G401.6 (cell line): Measurements from ENCODE around the gene ADIRF.
"Not testable (repeated sequence)": the region's sequence is repeated elsewhere in the genome, so short reads cannot be mapped to it uniquely, and the experiment has no call there.

Experiments used
- FAIRE-seq: peaks from 2 replicates; lab custom pipeline; 2012; peaks lifted over from hg19 to GRCh38; lab: Jason Lieb, UNC

The ADIRF gene

DNA sequence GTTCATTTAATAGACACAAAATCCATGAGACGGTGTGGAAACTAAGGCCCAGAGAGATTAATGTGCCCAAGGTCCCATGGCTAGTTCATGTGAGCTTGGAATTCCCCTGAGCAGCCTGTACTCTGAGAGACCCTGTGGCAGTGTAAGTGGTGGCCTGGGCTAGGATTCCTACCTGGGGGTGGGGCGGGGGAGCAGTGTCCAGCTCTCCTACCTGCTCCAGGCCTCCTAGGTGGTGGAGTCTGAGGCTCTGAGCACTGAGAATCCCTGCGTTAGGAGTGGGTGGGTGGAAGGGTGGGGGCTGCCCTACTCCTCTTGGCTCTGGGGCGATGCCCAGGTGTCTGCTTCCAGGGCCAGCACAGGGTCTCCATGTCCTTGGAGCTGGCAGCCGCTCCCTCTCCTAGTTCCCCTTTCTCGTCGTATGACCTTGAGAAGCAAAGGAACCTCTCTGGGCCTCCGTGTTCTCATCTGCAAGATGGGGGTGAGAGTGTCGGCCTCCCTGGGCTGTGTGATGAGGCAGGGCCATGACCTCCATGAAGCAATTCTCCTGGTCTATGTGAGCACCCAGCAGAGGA lies 7.3 kb upstream of the ADIRF start:
- no peak for FAIRE-seq

DNA sequence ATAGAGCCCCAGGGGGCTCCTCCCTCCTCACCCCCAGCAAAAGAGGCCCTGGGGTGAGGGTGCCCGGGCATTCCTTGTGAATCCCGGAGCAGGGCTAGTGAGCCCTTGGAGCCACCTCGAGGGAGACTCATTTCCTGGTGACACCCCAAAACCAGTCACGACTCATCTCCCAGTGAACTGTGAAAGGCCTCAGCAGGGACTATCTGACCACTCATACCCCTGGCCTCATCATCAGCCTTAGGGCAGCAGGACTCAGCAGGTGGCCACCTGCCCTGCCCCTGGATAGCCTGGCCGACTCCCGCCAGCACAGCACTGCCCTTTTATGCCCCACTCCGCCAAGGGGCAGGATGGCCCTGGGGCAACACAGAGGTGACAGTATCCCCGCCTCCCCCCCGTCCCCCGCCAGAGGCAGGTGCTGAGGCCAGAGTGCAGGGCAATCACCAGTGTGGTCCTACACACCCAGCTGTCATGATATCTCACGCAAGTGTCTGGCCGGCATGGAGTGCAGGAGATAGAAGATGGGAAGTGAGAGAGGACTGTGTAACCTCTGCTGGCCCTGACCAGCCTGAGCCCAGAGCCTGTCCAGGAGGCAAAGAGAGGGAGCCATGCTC lies 6.7 kb upstream of the ADIRF start:
- FAIRE-seq, result no peak

DNA sequence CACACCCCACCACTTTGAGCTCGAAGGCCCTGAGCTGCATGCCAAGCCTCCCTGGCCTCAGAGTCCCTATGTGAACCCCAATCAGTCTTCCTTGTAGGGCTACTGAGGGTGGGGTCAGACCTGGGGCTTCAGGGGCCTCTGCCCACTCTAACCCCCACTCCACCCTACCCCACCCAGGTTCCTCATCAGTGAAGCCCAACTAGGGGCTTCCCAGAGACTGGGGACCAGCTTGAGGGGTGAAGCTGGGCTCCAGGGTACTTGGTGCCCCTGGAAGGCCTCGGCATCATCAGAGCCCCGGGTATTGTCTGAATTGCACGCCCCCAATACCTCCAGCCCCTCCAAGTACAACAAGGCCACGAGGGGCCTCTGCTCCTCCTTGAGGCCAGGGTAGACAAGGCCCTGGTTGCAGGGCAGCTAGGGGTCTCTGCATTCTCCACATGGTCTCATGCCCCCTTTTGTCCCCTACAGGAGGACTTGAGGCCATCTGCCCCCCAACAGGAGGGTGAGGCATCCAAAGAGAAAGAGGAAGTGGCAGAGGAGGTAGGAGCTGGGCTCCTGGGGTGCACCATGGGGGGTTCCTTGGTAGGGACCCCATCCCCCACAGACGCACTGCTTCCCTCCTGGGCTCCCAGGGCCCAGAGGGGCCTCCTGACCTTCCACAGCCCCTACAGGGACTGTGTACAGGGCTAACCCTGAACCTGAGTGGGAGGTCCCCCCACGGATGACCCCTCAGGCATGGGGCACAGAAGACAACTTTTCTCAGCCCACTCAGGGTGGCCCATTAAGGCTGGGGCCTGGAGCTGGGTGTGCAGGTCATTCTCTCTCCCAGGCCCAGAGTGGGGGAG lies 5.9 kb upstream of the ADIRF start:
- no peak for FAIRE-seq

DNA sequence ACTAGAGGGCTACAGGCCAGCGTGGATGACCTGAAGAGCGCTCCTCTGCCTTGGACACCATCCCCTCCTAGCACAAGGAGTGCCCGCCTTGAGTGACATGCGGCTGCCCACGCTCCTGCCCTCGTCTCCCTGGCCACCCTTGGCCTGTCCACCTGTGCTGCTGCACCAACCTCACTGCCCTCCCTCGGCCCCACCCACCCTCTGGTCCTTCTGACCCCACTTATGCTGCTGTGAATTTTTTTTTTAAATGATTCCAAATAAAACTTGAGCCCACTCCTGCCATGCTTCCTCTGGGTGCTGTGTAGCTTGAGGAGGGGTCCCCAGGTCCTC lies 5.3 kb upstream of the ADIRF start:
- no peak for FAIRE-seq

DNA sequence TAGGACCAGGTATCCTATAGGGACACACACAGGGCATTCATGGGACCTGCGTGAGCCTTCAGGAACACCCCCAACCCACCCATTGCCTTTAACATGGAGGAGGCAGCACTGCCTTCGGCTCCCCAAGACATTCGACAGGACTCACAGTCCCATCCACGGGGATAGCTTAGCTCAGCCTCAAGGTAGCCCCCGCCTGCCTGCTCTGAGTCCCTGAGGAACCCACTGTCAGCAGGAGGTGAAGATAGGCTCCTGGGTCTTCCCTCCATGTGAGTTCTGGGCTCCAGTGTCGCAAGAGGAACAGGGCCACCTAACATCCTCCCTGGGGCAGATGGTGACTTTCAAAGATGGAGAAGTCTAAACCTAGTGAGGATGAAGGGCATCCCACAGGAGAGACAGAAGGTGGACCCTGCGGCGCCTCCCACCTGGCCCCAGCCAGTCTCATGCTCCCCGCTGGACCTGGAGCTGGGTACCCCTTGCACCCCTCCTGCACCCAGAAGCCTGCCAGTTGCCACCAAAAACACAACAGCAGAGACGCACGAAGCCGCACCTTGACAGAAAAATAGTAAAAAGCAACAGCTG lies 4.9 kb upstream of the ADIRF start:
- FAIRE-seq, result no peak

DNA sequence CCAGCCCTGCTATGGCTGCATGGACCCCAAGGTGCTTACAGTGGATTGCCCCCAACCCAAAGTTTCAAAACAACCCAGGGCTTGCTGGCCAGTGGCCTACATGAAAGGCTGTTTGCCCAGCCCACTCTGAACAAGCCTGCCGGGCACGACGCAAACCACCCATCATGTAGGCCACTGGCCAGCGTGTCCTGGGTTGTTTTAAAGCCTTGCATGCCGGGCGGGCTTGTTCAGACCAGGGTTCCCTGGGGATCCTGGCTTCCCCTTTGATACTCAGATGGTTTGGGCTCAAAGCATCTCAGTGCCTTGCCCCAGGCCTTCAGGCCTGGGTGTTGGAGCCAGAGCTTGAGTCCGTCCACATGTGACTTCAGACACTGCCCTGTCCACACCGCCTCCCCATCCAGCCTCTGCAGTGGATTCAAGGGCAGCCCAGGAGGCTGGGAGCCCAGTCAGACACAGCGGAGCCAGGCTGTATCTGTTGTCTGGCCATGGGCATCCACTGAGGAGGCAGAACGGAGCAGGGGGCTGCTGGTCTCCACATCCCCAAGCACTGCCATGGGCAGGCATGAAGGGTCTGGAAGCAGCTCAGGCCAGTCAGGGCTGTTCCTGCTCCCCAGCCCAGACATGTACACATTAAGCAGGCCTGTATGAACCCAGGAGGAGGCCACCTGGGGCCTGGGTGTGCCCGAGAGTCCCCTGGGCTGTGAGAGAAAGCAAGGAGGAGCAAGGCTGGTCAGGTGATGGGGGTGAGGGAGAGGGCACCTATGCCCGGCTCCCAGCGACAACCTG lies 4.0 kb upstream of the ADIRF start:
- FAIRE-seq, result no peak

DNA sequence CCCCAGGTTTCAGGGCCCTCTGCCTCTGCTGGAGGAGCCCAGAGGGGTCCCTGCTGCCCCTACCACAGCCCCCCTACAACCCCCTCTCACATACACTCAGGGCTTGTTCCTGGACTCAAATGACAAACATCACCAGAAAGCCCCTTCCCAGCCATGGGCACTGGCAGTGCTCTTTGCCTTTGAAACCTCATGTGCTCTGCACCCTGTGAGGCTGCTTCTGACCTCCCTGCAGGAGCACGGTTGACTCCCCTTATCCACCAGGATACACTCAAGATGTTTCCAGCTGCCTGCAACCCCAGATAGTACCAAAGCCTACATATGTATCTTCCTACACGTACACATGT lies 3.5 kb upstream of the ADIRF start:
- FAIRE-seq, result no peak

DNA sequence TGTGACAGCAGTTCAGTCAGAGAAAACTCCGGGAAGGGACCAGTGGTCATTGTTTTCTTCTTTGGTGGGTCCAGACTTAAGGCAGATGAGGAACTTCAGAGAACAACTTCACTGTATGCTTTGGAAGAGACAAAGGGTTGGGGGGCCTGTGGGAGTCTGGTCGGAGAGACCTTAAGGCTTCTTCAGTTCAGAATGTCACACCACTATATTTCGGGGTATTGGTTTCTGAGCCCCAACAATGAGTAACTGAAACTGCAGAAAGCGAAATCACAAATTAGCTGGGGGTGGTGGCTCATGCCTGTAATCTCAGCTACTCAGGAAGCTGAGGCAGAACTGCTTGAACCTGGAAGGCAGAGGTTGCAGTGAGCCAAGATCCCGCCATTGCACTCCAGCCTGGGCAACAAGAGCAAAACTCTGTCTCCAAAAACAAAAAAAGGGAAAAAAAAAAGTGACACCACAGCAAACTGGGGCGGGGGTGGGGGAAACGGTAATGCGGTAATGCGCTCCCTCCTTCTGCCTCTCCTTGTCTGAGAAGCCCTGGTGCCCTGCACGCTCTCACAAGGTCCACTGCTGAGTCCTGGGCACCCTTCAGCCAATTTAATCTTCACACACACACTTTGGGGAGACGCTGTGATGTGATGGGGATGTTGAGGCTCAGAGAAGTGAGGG lies 2.2 kb upstream of the ADIRF start:
- FAIRE-seq, result no peak

DNA sequence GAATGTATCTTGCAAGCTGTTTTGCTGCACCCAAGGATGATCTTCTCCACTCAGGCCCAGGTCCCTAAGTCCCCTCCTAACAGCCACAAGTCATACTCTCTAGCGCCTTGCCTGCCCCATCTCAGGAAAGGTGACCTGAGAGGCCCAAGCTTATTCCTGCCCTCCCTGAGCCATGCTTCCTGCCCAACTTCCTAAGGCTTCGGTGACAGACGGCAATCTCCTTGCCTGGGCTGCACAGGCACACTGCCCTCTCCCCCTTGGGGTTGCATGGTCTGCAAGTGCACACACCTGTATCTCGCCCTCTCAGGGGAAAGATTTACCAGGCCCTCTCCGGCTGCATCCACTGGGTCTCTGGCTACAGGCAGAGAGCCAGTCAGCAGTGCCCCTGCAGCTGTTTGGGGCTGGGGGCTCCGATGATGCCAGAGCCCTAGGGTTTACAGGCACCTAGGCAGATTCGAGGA lies 771 bp upstream of the ADIRF start:
- no peak for FAIRE-seq

DNA sequence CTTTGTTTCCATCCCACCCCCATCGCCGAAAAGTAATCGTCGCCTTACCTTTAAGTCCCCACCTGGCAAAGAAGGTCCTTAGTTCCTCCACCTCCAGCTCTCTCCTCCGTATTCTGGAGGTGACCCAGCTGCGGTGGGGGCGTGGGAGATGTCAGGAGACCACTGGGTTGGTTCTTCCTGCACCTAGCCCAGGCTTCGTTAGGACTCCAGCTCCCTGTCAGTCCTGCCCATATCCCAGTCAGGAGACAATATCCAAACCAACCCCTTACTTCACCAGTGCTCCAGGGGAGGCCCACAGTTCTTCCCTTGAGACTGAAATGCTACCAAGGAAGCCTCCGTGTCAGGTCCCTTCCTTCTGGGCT lies 693 bp downstream of the ADIRF start:
- FAIRE-seq, result no peak

DNA sequence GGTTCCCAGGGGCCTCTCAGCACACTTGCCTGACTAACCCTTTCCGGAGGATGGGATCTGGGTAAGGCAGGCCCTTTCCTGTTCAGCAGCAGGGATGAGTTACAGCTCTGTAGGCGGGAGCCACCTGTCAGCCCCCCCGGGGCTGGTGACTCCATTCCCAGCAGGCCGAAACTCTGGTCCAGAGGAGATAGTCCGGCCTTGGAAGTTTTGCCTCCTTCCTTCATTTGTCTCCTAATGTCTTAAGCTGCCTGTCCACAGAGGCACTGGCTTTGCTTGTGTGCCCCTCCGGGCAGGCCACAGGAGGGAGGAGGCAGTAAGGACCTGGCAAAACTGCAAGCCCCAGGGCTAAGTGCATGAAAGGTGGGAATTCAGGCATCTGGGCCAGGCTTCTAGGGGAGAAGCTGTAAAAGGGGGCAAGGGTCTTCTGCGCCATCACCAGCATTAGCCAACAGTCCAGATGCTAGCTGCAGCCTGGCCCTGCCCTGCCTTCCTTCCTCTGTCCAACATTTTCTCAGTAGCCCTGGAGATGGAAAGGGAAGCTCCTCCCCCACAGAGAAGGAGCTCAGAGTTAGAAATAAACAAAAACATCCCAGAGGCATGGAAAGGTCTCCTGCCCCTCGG lies 1.2 kb downstream of the ADIRF start:
- no peak for FAIRE-seq

DNA sequence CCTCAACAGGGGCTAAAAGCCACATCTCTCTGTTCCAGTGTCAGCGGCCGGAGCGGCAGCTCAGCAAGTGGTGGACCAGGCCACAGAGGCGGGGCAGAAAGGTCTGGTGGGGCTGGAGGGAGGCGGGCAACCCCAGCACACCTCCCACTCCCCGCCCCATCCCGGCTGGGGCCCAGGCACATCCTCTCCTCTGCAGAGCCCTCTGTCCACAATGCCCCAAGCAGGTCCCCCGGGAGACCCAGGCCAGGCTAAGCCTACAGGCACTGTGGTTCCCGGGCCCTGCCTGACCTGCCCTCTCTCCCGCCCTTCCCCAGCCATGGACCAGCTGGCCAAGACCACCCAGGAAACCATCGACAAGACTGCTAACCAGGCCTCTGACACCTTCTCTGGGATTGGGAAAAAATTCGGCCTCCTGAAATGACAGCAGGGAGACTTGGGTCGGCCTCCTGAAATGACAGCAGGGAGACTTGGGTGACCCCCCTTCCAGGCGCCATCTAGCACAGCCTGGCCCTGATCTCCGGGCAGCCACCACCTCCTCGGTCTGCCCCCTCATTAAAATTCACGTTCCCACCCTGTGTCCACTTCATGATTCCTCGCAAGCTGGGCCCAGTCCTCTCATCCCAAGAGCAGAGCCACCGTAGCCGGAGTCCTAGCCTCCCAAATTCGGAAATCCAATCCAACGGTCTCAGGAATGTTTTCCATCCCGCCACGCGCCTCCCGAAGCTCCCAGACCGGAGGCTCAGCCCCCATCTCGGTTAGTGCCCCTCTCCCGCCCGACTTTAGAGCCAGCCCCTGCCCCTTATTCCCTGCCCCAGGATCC lies 2.1 kb downstream of the ADIRF start:
- FAIRE-seq, result no peak

DNA sequence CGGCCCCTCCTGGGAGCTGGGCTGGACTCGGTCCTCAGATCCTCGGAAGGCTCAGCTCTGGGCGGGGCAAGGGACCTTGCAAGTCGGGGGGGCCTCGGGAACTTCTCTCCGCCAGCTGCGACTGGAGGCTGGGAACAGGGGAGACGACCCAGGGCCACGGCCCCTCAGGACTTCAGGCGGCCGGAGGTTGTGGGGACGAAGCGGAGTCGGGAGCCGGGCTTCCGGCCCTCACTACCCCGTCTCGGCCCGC lies 2.6 kb downstream of the ADIRF start:
- no peak for FAIRE-seq

DNA sequence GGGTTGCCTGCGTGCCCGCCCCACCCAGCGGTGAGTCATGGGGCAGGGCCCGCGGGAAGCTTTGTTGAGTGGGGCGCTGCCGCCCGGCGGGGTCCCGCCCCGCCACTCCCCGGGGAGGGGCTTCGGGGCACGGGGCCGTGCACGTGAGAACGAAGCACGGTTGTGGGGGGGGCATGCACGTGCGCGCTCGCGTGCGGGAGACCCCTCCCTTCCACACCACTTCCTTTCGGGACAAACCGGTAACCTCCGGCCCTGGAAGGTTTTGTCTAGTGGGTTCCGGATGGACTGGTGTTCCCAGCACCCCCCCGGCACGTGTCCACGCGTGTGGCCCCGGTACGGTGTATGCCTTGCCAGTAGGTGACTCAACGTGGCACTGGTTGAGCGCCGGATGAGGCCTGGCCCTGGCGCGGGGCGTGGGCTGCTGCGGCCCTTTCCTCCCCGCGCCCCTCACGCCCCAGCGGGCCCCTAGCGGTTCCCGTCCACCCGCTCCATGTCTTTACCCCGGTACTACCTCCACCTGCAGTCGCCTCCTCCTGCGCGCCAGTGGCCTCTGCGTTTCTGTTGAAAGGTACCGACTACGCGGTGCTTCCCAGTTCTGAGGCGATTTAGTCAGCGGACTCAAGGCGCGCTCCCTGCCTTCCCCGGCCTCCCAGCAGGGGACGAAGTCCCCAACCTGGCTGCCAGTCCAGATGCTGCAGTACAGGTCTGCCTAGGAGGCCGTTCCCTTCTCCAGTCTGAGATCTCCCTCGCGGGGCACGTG lies 3.1 kb downstream of the ADIRF start:
- no peak for FAIRE-seq

DNA sequence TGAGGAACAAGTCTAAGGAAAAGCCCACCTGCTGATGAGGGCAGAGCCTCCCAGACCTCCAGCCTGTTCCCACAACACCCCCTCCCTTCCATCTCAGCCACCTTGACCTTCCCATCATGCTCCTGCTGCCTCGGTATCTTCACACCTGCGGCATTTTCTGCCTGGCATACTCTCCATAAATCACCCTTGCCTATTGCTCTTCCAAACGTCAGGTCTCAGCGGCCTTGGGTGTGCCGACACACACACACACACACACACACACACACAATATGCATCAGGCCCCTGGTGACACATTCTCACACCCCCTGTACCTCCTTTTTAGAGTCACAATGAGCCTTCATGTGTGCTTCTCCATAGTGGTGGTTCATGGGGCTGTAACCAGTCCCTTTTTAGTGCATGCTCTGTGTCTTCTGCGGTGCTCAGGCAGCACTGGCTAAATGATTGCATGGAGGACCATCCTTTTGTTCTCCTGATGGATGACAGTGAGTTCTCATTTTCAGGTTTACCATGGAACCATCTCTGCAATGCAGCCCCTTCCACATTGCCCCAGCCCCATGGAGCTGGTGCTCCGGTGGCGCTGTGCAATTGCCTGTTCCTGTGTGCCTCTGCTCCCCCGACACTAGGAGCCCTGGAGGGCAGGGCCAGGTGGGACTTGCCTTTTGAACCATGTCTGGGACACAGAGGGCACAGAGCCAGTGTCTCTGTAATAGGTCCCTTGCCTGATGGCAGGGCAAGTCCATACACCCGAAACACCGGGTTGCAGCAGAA lies 4.5 kb downstream of the ADIRF start:
- no peak for FAIRE-seq

DNA sequence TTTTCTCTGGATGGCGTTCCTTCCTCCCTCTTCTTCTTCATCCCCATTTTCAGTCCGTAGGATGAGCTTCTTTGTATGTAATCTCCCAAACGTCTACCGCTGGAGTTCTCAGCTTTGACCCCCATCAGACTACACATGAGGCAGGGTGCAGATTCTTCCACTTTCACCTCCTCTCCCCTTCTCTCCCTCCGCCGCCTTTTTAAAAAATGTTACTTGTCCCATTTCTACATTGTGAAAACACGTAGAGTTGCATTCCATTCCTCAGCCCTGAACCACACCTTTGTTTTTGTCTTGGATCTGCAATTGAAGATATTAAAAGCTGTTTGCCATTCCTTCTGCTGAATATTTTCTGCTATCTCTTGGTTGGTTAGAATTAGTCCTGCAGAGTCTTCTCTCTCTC lies 6.2 kb downstream of the ADIRF start:
- no peak for FAIRE-seq

DNA sequence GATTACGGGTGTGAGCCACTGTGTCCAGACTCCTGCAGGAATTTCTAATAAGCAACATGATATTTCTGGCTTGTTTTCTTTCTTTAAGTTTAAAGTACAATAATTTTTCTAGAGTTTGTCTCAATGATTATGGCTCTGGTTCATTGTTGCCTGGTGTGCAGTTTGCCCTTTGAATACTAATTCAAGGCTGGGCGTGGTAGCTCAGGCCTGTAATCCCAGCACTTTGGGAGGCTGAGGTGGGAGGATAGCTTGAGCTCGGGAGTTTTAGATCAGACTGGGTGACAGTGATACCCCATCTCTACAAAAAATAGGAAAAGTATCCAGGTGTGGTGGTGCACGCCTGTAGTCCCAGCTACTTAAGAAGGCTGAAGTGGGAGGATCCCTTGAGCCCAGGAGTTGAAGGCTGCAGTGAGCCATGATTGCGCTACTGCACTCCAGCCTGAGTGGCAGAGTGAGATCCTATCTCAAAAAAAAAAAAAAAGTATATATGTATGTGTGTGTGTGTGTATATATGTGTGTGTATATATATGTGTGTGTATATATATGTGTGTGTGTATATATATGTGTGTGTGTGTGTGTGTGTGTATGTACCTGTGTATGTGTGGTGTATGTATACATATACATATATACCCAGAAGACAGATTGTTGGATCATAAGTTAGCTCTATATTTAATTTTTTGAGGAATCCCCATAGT lies 8.2 kb downstream of the ADIRF start:
- FAIRE-seq, result no peak

DNA sequence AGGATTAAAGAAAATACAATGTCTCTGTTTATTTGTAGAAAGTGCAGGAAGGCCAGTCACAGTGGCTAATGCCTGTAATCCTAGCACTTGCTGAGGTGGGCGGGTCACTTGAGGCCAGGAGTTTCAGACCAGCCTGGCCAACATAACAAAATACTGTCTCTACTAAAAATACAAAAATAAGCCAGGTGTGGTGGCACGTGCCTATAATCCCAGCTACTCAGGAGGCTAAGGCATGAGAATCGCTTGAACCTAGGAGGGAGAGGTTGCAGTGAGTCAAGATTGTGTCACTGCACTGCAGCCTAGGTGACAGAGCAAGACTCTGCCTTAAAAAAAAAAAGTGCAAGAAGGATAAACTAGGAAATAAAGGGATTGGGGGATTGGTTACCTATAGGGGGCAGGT lies 10.2 kb downstream of the ADIRF start:
- not testable (repeated sequence) for FAIRE-seq

DNA sequence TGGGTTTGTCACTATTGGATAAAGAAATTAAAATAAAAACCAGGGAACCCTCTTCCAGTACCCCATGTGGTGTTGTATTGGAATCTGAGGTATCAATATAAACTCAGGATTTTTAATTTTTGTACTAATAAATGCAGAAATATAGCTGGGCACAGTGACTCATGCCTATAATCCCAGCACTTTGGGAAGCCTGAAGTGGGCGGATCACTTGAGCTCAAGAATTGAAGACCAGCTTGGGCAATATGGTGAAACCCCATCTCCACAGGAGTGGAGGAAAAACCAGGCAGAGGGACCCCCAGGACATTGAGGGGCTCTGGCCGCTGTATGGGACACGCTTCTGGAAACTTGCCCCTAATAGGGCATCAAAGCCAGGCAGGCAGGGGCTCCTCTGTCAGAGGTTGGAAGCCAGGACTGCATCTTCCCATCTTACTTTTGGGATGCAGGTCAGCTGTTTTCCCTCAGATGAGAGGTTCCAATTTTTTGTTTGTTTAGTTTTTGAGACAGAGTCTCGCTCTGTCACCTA lies 11.1 kb downstream of the ADIRF start:
- FAIRE-seq, result no peak
